IMR-90 (cell line): ENCODE data around the gene CXCL12. TPM values are rescaled to one million over a fixed set of nuclear protein-coding genes. Genes with fewer than 3 reads are reported as not detected.

ENCODE experiments used
- ATAC-seq: fragments of 200-7000 bp; cut with Tn5 transposase; 2 replicates; pipeline ENCODE4 v1.9.1; 2020; ENCODE audit warnings: low read depth, mild to moderate bottlenecking, moderate library complexity
- BruUV-seq: library from RNA; stranded (reverse); fragments of 400-500 nt; replicated peaks from 2 replicates; lab custom pipeline; 2021; lab: Mats Ljungman, UMichigan
- CTCF ChIA-PET: fragments of 300-600 bp; formaldehyde crosslinking; extraction: SDS; loops from one replicate; lab custom pipeline; 2021; ENCODE audit warnings: antibody characterized with exemption; lab: Yijun Ruan, JAX
- POLR2A ChIA-PET: fragments of 300-600 bp; sonication (Branson Sonifier 250); formaldehyde crosslinking; loops from one replicate; lab custom pipeline; 2022; ENCODE audit warnings: antibody characterized with exemption; ENCODE audit not compliant: unreplicated experiment; lab: Charles Lee
- DNase-seq: peaks from one replicate; pipeline ENCODE4 v3.0.0; 2013
- H2AFZ ChIP-seq: replicated peaks from 2 replicates; pipeline ENCODE3; 2013; ENCODE audit warnings: low read length, mild to moderate bottlenecking; ENCODE audit not compliant: poor library complexity
- H2AK5ac ChIP-seq: 2 replicates; pipeline ENCODE4 v1.6.1; 2013; ENCODE audit warnings: low read depth, low read length, inconsistent platforms
- H2AK9ac ChIP-seq: replicated peaks from 2 replicates; pipeline ENCODE3; 2013; ENCODE audit warnings: mild to moderate bottlenecking, low read depth, low read length, moderate library complexity; ENCODE audit not compliant: poor library complexity
- H2BK120ac ChIP-seq: 2 replicates; pipeline ENCODE4 v1.6.1; 2013; ENCODE audit warnings: low read depth, low read length, inconsistent platforms
- H2BK15ac ChIP-seq: 3 replicates; pipeline ENCODE4 v1.6.1; 2013; ENCODE audit warnings: low read depth, low read length, inconsistent platforms
- H2BK20ac ChIP-seq: 2 replicates; pipeline ENCODE4 v1.6.1; 2013; ENCODE audit warnings: low read depth, mild to moderate bottlenecking, inconsistent platforms, low read length, moderate library complexity
- H2BK5ac ChIP-seq: 2 replicates; pipeline ENCODE4 v1.6.1; 2013; ENCODE audit warnings: mild to moderate bottlenecking, low read depth, low read length, inconsistent platforms; ENCODE audit not compliant: poor library complexity, severe bottlenecking
- H3K14ac ChIP-seq: replicated peaks from 2 replicates; pipeline ENCODE4 v1.6.1; 2013; ENCODE audit warnings: low read depth, low read length, inconsistent platforms
- H3K18ac ChIP-seq: 2 replicates; pipeline ENCODE4 v1.6.1; 2013; ENCODE audit warnings: low read depth, low read length, control low read depth
- H3K23ac ChIP-seq: 2 replicates; pipeline ENCODE4 v1.6.1; 2013; ENCODE audit warnings: low read depth, low read length, inconsistent platforms
- H3K27ac ChIP-seq: 2 replicates; pipeline ENCODE4 v1.5.1; 2013; ENCODE audit warnings: mild to moderate bottlenecking, control low read depth, low read length; ENCODE audit not compliant: insufficient read depth
- H3K27me3 ChIP-seq: 2 replicates; pipeline ENCODE4 v1.6.1; 2013; ENCODE audit warnings: low read length; ENCODE audit not compliant: control insufficient read depth, insufficient read depth
- H3K36me3 ChIP-seq: 2 replicates; pipeline ENCODE4 v1.6.1; 2013; ENCODE audit warnings: low read length, mixed read lengths; ENCODE audit not compliant: control insufficient read depth, insufficient read depth
- H3K4ac ChIP-seq: 2 replicates; pipeline ENCODE4 v1.6.1; 2013; ENCODE audit warnings: low read depth, low read length, inconsistent platforms
- H3K4me1 ChIP-seq: 2 replicates; pipeline ENCODE4 v1.6.1; 2013; ENCODE audit warnings: low read length, mixed read lengths; ENCODE audit not compliant: control insufficient read depth, insufficient read depth
- H3K4me2 ChIP-seq: 2 replicates; pipeline ENCODE4 v1.6.1; 2013; ENCODE audit warnings: low read depth, mild to moderate bottlenecking, control low read depth, low read length, moderate library complexity
- H3K4me3 ChIP-seq: 2 replicates; pipeline ENCODE4 v1.5.1; 2013; ENCODE audit warnings: low read depth, mild to moderate bottlenecking, control low read depth, low read length, moderate library complexity; ENCODE audit not compliant: insufficient read depth
- H3K56ac ChIP-seq: 2 replicates; pipeline ENCODE4 v1.6.1; 2013; ENCODE audit warnings: low read length, inconsistent platforms; ENCODE audit not compliant: insufficient read depth; ENCODE audit errors: extremely low read depth
- H3K79me1 ChIP-seq, 2 experiments: 2 replicates each; pipeline ENCODE4 v1.6.1; 2013; ENCODE audit warnings: low read length in 2 of 2, inconsistent platforms in 1 of 2, low read depth in 1 of 2
- H3K9ac ChIP-seq: 2 replicates; pipeline ENCODE4 v1.6.1; 2013; ENCODE audit warnings: low read depth, low read length, control low read depth
- H3K9me1 ChIP-seq: 2 replicates; pipeline ENCODE4 v1.6.1; 2013; ENCODE audit warnings: low read length, inconsistent platforms; ENCODE audit not compliant: insufficient read depth
- H3K9me3 ChIP-seq: 2 replicates; pipeline ENCODE4 v1.6.1; 2013; ENCODE audit warnings: low read length; ENCODE audit not compliant: control insufficient read depth, insufficient read depth
- H4K20me1 ChIP-seq: 2 replicates; pipeline ENCODE4 v1.6.1; 2013; ENCODE audit warnings: low read length, inconsistent platforms; ENCODE audit not compliant: insufficient read depth
- H4K5ac ChIP-seq: 2 replicates; pipeline ENCODE4 v1.6.1; 2013; ENCODE audit warnings: mild to moderate bottlenecking, low read depth, low read length, control low read depth
- H4K8ac ChIP-seq, 2 experiments: 2 replicates each; pipeline ENCODE4 v1.6.1; 2013; ENCODE audit warnings: low read depth in 2 of 2, low read length in 2 of 2, control low read depth in 1 of 2, inconsistent platforms in 1 of 2
- H4K91ac ChIP-seq: 2 replicates; pipeline ENCODE4 v1.6.1; 2013; ENCODE audit warnings: low read depth, low read length, inconsistent platforms; ENCODE audit not compliant: insufficient read depth
- RFX5 ChIP-seq: IDR thresholded peaks from 2 replicates; pipeline ENCODE4 v1.8.0; 2012; ENCODE audit warnings: low read depth, mild to moderate bottlenecking, low read length, moderate library complexity
- whole genome bisulfite sequencing, 2 experiments: methylation state at CpG; one replicate each; pipeline versions ENCODE4 v1.1.5 to v1.1.7; 2013; ENCODE audit warnings: missing lambda C conversion rate in 2 of 2; ENCODE audit not compliant: insufficient read length in 1 of 2; ENCODE audit errors: extremely low coverage in 2 of 2; 5-methylcytosine and 5-hydroxymethylcytosine counted together
- dilution Hi-C: fragments of 300-500 bp; cut with HindIII; formaldehyde crosslinking; loops from one replicate; pipeline ENCODE4 v1.14.3; 2018; ENCODE audit warnings: low sequenced_read_pairs; ENCODE audit not compliant: unreplicated experiment
- in situ Hi-C: fragments of 300-500 bp; cut with MboI; formaldehyde crosslinking; loops from 3 replicates; pipeline ENCODE4 v1.14.3; 2019; ENCODE audit warnings: low sequenced_read_pairs, inconsistent platforms, mixed read lengths
- intact Hi-C: fragments of 100-400 bp; cut with micrococcal nuclease; formaldehyde crosslinking; loops from 2 replicates; pipeline ENCODE4 v1.10.0; 2022
- polyA plus RNA-seq, 3 experiments: library from polyadenylated mRNA; depleted of rRNA; stranded (reverse); fragments of >200 nt; gene quantifications; 2 replicates each; pipeline ENCODE4 v1.2.3, GENCODE V29; 2012; ENCODE audit warnings: low replicate concordance in 1 of 3
- total RNA-seq: library from RNA; depleted of rRNA; stranded (reverse); fragments of >200 nt; gene quantifications from 2 replicates; pipeline ENCODE4 v1.2.3, GENCODE V29; 2012

The CXCL12 gene
- total and polyA plus RNA-seq, 2 of the 4 experiments (the other 2 are of a cell fraction) = 15.8 to 80.7 TPM

DNA sequence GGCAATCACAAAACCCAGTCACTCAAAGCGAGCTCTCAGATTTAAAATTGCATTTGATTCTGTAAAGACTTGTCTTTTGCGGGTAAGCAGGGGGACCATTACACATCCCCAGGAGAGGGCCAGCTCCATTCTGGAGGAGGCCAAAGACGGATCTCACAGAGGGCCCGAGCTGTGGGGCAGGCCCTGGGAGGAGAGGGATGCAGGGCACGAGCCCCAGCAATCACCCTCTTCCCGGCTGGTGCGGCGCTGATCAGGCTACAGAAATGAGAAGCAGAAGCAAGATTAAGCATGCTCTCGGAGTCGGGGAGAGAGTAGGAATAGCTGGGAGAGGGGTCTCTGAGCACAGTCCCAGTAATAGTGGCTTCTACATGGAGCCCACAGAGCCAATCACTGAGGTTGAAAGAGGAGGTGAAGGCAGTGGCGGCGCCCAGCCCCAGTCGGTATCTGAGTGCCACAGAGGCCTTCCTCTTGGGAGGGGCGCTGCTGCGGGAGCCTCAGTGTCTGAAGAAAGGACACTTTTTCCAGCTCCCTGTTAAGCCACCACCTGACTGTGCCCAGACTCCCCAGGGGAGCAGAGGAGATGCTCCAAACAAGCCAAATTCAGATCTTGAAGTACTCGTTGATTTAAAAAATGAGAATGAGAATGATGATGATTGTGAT lies 7.1 kb downstream of the CXCL12 start:
- in situ Hi-C loops = no loop called here
- ATAC-seq (no peak), DNase-seq (no peak)
- Histone ChIP-seq H4K8ac (no peak overlapping the region), H2BK20ac (no peak overlapping the region), H3K18ac (no peak overlapping the region), H2AK9ac (no peak overlapping the region), H2AFZ (no peak overlapping the region), H3K27ac (no peak overlapping the region), H3K4me1 (no peaks in the 10 kb centered on the region), H4K91ac (no peak overlapping the region), H3K4me3 (no peak overlapping the region), H3K23ac (no peak overlapping the region), H3K27me3 (no peaks in the 10 kb centered on the region), H3K4ac (no peak overlapping the region), H2BK120ac (no peak overlapping the region), H2AK5ac (no peak overlapping the region), H3K14ac (no peak overlapping the region), H3K36me3 (peaks cover 9% of the 10 kb centered on the region; the same call in 1 of the 2 replicates), H4K20me1 (no peaks in the 10 kb centered on the region), H3K9ac (no peak overlapping the region), H4K5ac (no peak overlapping the region), H2BK15ac (no peak overlapping the region), H3K9me1 (peaks cover 2% of the 10 kb centered on the region; the same call in 1 of the 2 replicates), H3K56ac (no peak overlapping the region), H2BK5ac (no peak overlapping the region), H3K9me3 (no peaks in the 10 kb centered on the region), H3K4me2 (no peak overlapping the region), H3K79me1 (peaks cover 0 to 5% of the 10 kb centered on the region in 2 experiments; a peak in 2 of 4 replicates)
- ChIA-PET POLR2A (no interaction called here), CTCF (interaction anchor here (0.6 kb wide), 1 partner anchor 9 kb away, joined by 3 read pairs; no protein-coding TSS in a partner anchor)
- dilution Hi-C loops = no loop called here
- BruUV-seq = no TSS peak
- TF ChIP-seq RFX5 = no peak
- intact Hi-C loops = no loop called here
- 100% methylated on average over 5 of the region's 16 CpGs; no CpG with 5 or more reads in 1 of the 2 experiments for WGBS, 2 experiments
